ENCODE data around the gene SLC35E3. TPM values are rescaled to one million over a fixed set of nuclear protein-coding genes. Genes with fewer than 3 reads are reported as not detected.
A peak's percentile ranks its signal among the peaks of the same experiment; 100 is the strongest.

Gene SLC35E3
- total and polyA plus RNA-seq, 2 of the 13 experiments (the other 11 are each of a cell fraction or from before 2014, with no cell fraction given), result 13.0 to 22.1 TPM

- TF ChIP-seq BRCA1 (CRISPR knock-in tag; IDR thresholded peaks at IDR 0.05) (peak; percentile 72), CCAR2 (optimal IDR thresholded peaks at IDR 0.05; ENCODE audit: low read depth, low read length) (no peak), NR0B2 (CRISPR knock-in tag; IDR thresholded peaks at IDR 0.05) (no peak), MATR3 (CRISPR knock-in tag; IDR thresholded peaks at IDR 0.05) (no peak), FOXA1 (IDR thresholded peaks at IDR 0.05) (peak; percentile 77), FOXA1 (CRISPR knock-in tag; IDR thresholded peaks at IDR 0.05) (peak; percentile 94), FOXP4 (CRISPR knock-in tag; IDR thresholded peaks at IDR 0.05) (peak; percentile 92), ZNF331 (CRISPR knock-in tag; IDR thresholded peaks at IDR 0.05) (no peak; the same call in 1 of the 2 replicates), LRRFIP1 (CRISPR knock-in tag; conservative IDR thresholded peaks at IDR 0.05) (no peak), AGO2 (optimal IDR thresholded peaks at IDR 0.05; ENCODE audit: low read depth, low read length) (no peak), ZNF207 (IDR thresholded peaks at IDR 0.05; ENCODE audit: borderline replicate concordance) (no peak), LBX2 (CRISPR knock-in tag; IDR thresholded peaks at IDR 0.05; ENCODE audit: borderline replicate concordance) (no peak), SRY (CRISPR knock-in tag; IDR thresholded peaks at IDR 0.05) (no peak), YEATS4 (CRISPR knock-in tag; IDR thresholded peaks at IDR 0.05; ENCODE audit: borderline replicate concordance) (peak; percentile 64; the same call in 1 of the 2 replicates), RERE (CRISPR knock-in tag; IDR thresholded peaks at IDR 0.05; ENCODE audit: low read depth) (0 out of 2 replicates have a peak, but pooled peaks have one; percentile 25), ZNF343 (CRISPR knock-in tag; IDR thresholded peaks at IDR 0.05) (no peak), ZNF251 (CRISPR knock-in tag; IDR thresholded peaks at IDR 0.05) (no peak), ZNF703 (CRISPR knock-in tag; IDR thresholded peaks at IDR 0.05; ENCODE audit: borderline replicate concordance) (no peak), ZBTB7B (CRISPR knock-in tag; IDR thresholded peaks at IDR 0.05) (no peak), TOPORS (CRISPR knock-in tag; IDR thresholded peaks at IDR 0.05) (no peak)
These were observed 43.3 kb downstream of the SLC35E3 start (continued) for GRCh38 chr12:68789144-68789878.

All from HepG2 (cell line).